Transverse colon (tissue), 4 donors: ENCODE data around the gene PANX2.

ENCODE experiments used
- CTCF ChIP-seq, 5 experiments: fragments of 200-600 bp in 3 of 5; fragments of 450-650 bp in 2 of 5; sonication (generic) in 3 of 5; IDR thresholded peaks; 1 replicate in 2 of 5; 2 replicates in 3 of 5; pipeline ENCODE4 v1.5.1; 2016 to 2017; ENCODE audit warnings: antibody characterized with exemption in 5 of 5, inconsistent platforms in 3 of 5, mild to moderate bottlenecking in 2 of 5, moderate library complexity in 1 of 5
- EP300 ChIP-seq: sonication (generic); formaldehyde crosslinking; IDR thresholded peaks from one replicate; pipeline ENCODE4 v1.6.1; 2017; ENCODE audit warnings: antibody characterized with exemption, low read depth
- POLR2A ChIP-seq: fragments of 450-650 bp; IDR thresholded peaks from one replicate; pipeline ENCODE4 v1.6.1; 2016; ENCODE audit warnings: antibody characterized with exemption, mild to moderate bottlenecking, moderate library complexity
- POLR2AphosphoS5 ChIP-seq, 3 donors: sonication (generic); formaldehyde crosslinking; IDR thresholded peaks; one replicate each; pipeline ENCODE4 v1.6.1; 2016; ENCODE audit warnings: antibody characterized with exemption in 3 of 3

- TF ChIP-seq POLR2AphosphoS5 (IDR thresholded peaks at IDR 0.05) = peak; percentile 87 to 95 (median 91)
- no peak for TF ChIP-seq CTCF (IDR thresholded peaks at IDR 0.05)
- TF ChIP-seq POLR2A = peak; percentile 69
- TF ChIP-seq EP300 = no peak
Measured at GRCh38 chr22:50200461-50201190, 30.1 kb downstream of the PANX2 start, which contains the start of gene SELENOO.
